SK-N-DZ (cell line): ENCODE data around the gene RANBP6. TPM values are rescaled to one million over a fixed set of nuclear protein-coding genes. Genes with fewer than 3 reads are reported as not detected.
"Not testable (repeated sequence)": the region's sequence is repeated elsewhere in the genome, so short reads cannot be mapped to it uniquely, and the experiment has no call there.

Source experiments
- DNase-seq: peaks from one replicate; pipeline ENCODE4 v3.0.0-alpha.2; 2015; ENCODE audit warnings: low spot score
- polyA plus RNA-seq, 2 experiments: library from polyadenylated mRNA; depleted of rRNA; stranded (reverse); fragments of >200 nt; gene quantifications; 2 replicates each; pipeline ENCODE4 v1.2.3, GENCODE V29; 2014

Gene RANBP6
- polyA plus RNA-seq (2014; cell fraction: cytosol; rRNA removed), result 22.8 and 23.3 TPM in 2 replicates
- 10.2 and 16.3 TPM in 2 replicates for polyA plus RNA-seq (2014; cell fraction: nucleus; rRNA removed)

GRCh38 chr9:6015278-6016157 is at the start of gene RANBP6:
Gene RANBP6 (minus strand): TSS chr9:6015624. CDS start chr9:6015607, 17 bp downstream.
- peak; percentile 69 for DNase-seq

- not testable (repeated sequence) for DNase-seq
Observed at GRCh38 chr9:6063146-6063545, 47.7 kb upstream of the RANBP6 start.

GRCh38 chr9:6055666-6056065 is 40.2 kb upstream of the RANBP6 start:
- no peak for DNase-seq

- peak; percentile 56 for DNase-seq
Observed at GRCh38 chr9:6055216-6055615, 39.8 kb upstream of the RANBP6 start.

GRCh38 chr9:6054280-6055099 is 39.1 kb upstream of the RANBP6 start:
- DNase-seq, result peak; percentile 56

GRCh38 chr9:6052293-6052919 is 37.0 kb upstream of the RANBP6 start:
- DNase-seq, result no peak

GRCh38 chr9:6051511-6051950 is 36.1 kb upstream of the RANBP6 start:
- DNase-seq, result no peak

GRCh38 chr9:6049798-6050197 is 34.4 kb upstream of the RANBP6 start:
- no peak for DNase-seq

GRCh38 chr9:6048039-6048438 is 32.6 kb upstream of the RANBP6 start:
- no peak for DNase-seq

GRCh38 chr9:6047020-6047419 is 31.6 kb upstream of the RANBP6 start:
- no peak for DNase-seq

GRCh38 chr9:6045364-6045763 is 29.9 kb upstream of the RANBP6 start:
- DNase-seq, result no peak

GRCh38 chr9:6040077-6040476 is 24.7 kb upstream of the RANBP6 start:
- DNase-seq, result no peak

- DNase-seq, result no peak
Observed at GRCh38 chr9:6036391-6036790, 21.0 kb upstream of the RANBP6 start.

GRCh38 chr9:6034954-6035353 is 19.5 kb upstream of the RANBP6 start:
- DNase-seq, result no peak

- DNase-seq, result no peak
Observed at GRCh38 chr9:6029604-6030274, 14.3 kb upstream of the RANBP6 start.

GRCh38 chr9:6024035-6024554 is 8.7 kb upstream of the RANBP6 start:
- peak; percentile 4 for DNase-seq

GRCh38 chr9:6016975-6017374 is 1.6 kb upstream of the RANBP6 start:
- not testable (repeated sequence) for DNase-seq

GRCh38 chr9:6014670-6015270 is 654 bp downstream of the RANBP6 start:
- no peak for DNase-seq

- DNase-seq, result peak; percentile 92
Observed at GRCh38 chr9:6008169-6008979, 7.0 kb downstream of the RANBP6 start.

- DNase-seq, result peak; percentile 76
Observed at GRCh38 chr9:6007770-6008168, 7.7 kb downstream of the RANBP6 start.
